ENCODE measurements around the gene GSS.
"Not testable (repeated sequence)": the region's sequence is repeated elsewhere in the genome, so short reads cannot be mapped to it uniquely, and the experiment has no call there.

Gene GSS

GRCh38 chr20:34884260-34884659, 71.3 kb downstream of the GSS start:
- no peak overlapping the region for H3K4me3 ChIP-seq (ENCODE audit: low read length)
- TF ChIP-seq, protein P1, sequence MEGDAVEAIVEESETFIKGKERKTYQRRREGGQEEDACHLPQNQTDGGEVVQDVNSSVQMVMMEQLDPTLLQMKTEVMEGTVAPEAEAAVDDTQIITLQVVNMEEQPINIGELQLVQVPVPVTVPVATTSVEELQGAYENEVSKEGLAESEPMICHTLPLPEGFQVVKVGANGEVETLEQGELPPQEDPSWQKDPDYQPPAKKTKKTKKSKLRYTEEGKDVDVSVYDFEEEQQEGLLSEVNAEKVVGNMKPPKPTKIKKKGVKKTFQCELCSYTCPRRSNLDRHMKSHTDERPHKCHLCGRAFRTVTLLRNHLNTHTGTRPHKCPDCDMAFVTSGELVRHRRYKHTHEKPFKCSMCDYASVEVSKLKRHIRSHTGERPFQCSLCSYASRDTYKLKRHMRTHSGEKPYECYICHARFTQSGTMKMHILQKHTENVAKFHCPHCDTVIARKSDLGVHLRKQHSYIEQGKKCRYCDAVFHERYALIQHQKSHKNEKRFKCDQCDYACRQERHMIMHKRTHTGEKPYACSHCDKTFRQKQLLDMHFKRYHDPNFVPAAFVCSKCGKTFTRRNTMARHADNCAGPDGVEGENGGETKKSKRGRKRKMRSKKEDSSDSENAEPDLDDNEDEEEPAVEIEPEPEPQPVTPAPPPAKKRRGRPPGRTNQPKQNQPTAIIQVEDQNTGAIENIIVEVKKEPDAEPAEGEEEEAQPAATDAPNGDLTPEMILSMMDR (IDR thresholded peaks at IDR 0.05; ENCODE audit: insufficient read depth, low read depth, low read length, missing control alignments) = no peak
- DNase-seq (ENCODE audit: low read depth) = no peak

GRCh38 chr20:34883809-34884208, 71.8 kb downstream of the GSS start:
- DNase-seq (ENCODE audit: low read depth) = no peak
- no peak overlapping the region for H3K4me3 ChIP-seq (ENCODE audit: low read length)
- TF ChIP-seq, protein P1 (IDR thresholded peaks at IDR 0.05; ENCODE audit: insufficient read depth, low read depth, low read length, missing control alignments) = no peak

- TF ChIP-seq, protein P1 (IDR thresholded peaks at IDR 0.05; ENCODE audit: insufficient read depth, low read depth, low read length, missing control alignments) = no peak
- DNase-seq (ENCODE audit: low read depth) = no peak
- no peak overlapping the region for H3K4me3 ChIP-seq (ENCODE audit: low read length)
Observed at GRCh38 chr20:34883087-34883688, 72.4 kb downstream of the GSS start.

DNA sequence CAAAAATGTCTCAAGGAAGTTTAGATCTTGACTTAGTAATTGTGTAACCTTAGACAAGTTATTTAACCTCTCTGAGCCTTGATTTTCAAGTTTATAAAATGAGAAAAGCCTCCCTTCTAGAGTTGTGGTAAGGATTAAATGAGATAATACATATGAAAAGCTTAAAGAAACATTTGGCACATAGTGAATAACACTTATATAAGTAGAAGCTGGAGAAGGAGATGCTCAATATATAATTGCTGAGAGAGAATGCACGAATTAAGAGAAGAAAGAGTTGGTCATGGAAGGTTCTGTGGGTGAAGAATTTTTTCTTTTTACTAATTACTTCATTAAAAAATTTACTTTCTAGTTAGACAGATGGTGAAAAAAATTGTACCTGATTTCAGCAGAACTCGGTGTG, 73.9 kb downstream of the GSS start:
- no peak for DNase-seq (ENCODE audit: low read depth)
- no peak overlapping the region for H3K4me3 ChIP-seq (ENCODE audit: low read length)

GRCh38 chr20:34880971-34881370, 74.6 kb downstream of the GSS start:
- H3K4me3 ChIP-seq (ENCODE audit: low read length); DNase-seq (ENCODE audit: low read depth): not testable (repeated sequence)

More for the DNA sequence above, 73.9 kb downstream of the GSS start:
- TF ChIP-seq, protein P1 (IDR thresholded peaks at IDR 0.05; ENCODE audit: insufficient read depth, low read depth, low read length, missing control alignments) = no peak

GRCh38 chr20:34880215-34880850, 75.3 kb downstream of the GSS start:
- TF ChIP-seq, protein P1 (IDR thresholded peaks at IDR 0.05; ENCODE audit: insufficient read depth, low read depth, low read length, missing control alignments) = no peak
- H3K4me3 ChIP-seq (ENCODE audit: low read length) = no peak overlapping the region
- DNase-seq (ENCODE audit: low read depth) = no peak

Data from epithelial cell of esophagus (primary cell).